Breast epithelium (tissue), 4 donors: Measurements from ENCODE around the gene MRAS. TPM values are rescaled to one million over a fixed set of nuclear protein-coding genes. Genes with fewer than 3 reads are reported as not detected.
"Not testable (repeated sequence)": the region's sequence is repeated elsewhere in the genome, so short reads cannot be mapped to it uniquely, and the experiment has no call there.

Source experiments
- DNase-seq, 2 donors: peaks; one replicate each; pipeline ENCODE4 v3.0.0-alpha.2; 2019; ENCODE audit warnings: low spot score in 2 of 2
- H3K27ac ChIP-seq, 2 donors: fragments of 200-600 bp; sonication (generic) in 1 of 2; one replicate each; pipeline ENCODE4 v1.5.1; 2016 to 2019; ENCODE audit warnings: mild to moderate bottlenecking in 1 of 2
- H3K27me3 ChIP-seq, 2 donors: fragments of 200-600 bp; sonication (generic) in 1 of 2; one replicate each; pipeline versions ENCODE4 v1.5.1 to v1.6.0; 2017 to 2019; ENCODE audit warnings: control low read depth in 1 of 2, mild to moderate bottlenecking in 1 of 2
- H3K36me3 ChIP-seq: fragments of 200-600 bp; one replicate; pipeline ENCODE4 v1.5.1; 2019
- H3K4me1 ChIP-seq, 2 donors: fragments of 200-600 bp; sonication (generic); one replicate each; pipeline ENCODE4 v1.5.1; 2016 to 2019; ENCODE audit warnings: control low read depth in 1 of 2
- H3K4me3 ChIP-seq, 3 donors: fragments of 200-600 bp; sonication (generic); 1 replicate in 2 of 3; 2 replicates in 1 of 3; pipeline ENCODE4 v1.5.1; 2016 to 2019; ENCODE audit warnings: mild to moderate bottlenecking in 3 of 3, moderate library complexity in 2 of 3
- H3K9me3 ChIP-seq, 2 donors: fragments of 200-600 bp; sonication (generic) in 1 of 2; one replicate each; pipeline ENCODE4 v1.5.1; 2016 to 2019; ENCODE audit warnings: control low read depth in 1 of 2
- CTCF ChIP-seq, 3 donors: fragments of 450-650 bp; IDR thresholded peaks; one replicate each; pipeline ENCODE4 v1.5.1; 2016 to 2017; ENCODE audit warnings: antibody characterized with exemption in 3 of 3, mild to moderate bottlenecking in 3 of 3, moderate library complexity in 3 of 3
- POLR2A ChIP-seq: fragments of 450-650 bp; IDR thresholded peaks from one replicate; pipeline ENCODE4 v1.6.1; 2016; ENCODE audit warnings: antibody characterized with exemption, mild to moderate bottlenecking, moderate library complexity
- POLR2AphosphoS5 ChIP-seq, 3 donors: sonication (generic); formaldehyde crosslinking; IDR thresholded peaks; one replicate each; pipeline ENCODE4 v1.6.1; 2017; ENCODE audit warnings: antibody characterized with exemption in 3 of 3
- intact Hi-C: fragments of 100-400 bp; cut with DNase I; formaldehyde crosslinking; loops from one replicate; pipeline ENCODE4 v1.15.1; 2023; ENCODE audit warnings: low total_unique reads
- total RNA-seq, 3 donors: library from RNA; depleted of rRNA; stranded (reverse); fragments of >200 nt; gene quantifications; one replicate each; pipeline ENCODE4 v1.1.0, GENCODE V29; 2016

The MRAS gene
- total RNA-seq, 3 donors from 2014 or later, result 39.0 to 157 (median 74.8) TPM

GRCh38 chr3:138407236-138407907, 59.0 kb downstream of the MRAS start:
- Histone ChIP-seq H3K4me1 (no peaks in the 10 kb centered on the region), H3K27me3 (no peaks in the 10 kb centered on the region), H3K9me3 (no peaks in the 10 kb centered on the region), H3K27ac (no peak overlapping the region), H3K4me3 (no peak overlapping the region), H3K36me3 (peaks cover 5% of the 10 kb centered on the region)
- DNase-seq, result no peak
- TF ChIP-seq POLR2A (no peak), CTCF (IDR thresholded peaks at IDR 0.05) (no peak), POLR2AphosphoS5 (IDR thresholded peaks at IDR 0.05) (no peak)
- intact Hi-C loops, result loop anchor here (10.0 kb wide), 1 partner anchor 153 kb away; no protein-coding TSS in a partner anchor

- H3K9me3 ChIP-seq, result no peaks in the 10 kb centered on the region
- no peak overlapping the region for H3K4me3 ChIP-seq
- no peak for DNase-seq
- H3K27me3 ChIP-seq, result no peaks in the 10 kb centered on the region
- no peak for TF ChIP-seq POLR2A
- no peak for TF ChIP-seq POLR2AphosphoS5 (IDR thresholded peaks at IDR 0.05)
- TF ChIP-seq CTCF (IDR thresholded peaks at IDR 0.05), result no peak
- no peak overlapping the region for H3K27ac ChIP-seq
- no peaks in the 10 kb centered on the region for H3K4me1 ChIP-seq
- H3K36me3 ChIP-seq, result no peaks in the 10 kb centered on the region
- intact Hi-C loops, result loop anchor here (10.0 kb wide), 1 partner anchor 154 kb away; no protein-coding TSS in a partner anchor
Measured at GRCh38 chr3:138408751-138409570, 60.6 kb downstream of the MRAS start.

GRCh38 chr3:138412821-138413551, 64.6 kb downstream of the MRAS start:
- DNase-seq, result no peak
- intact Hi-C loops, result no loop called here

GRCh38 chr3:138416236-138416635, 67.9 kb downstream of the MRAS start:
- H3K4me1 ChIP-seq, H3K4me3 ChIP-seq, H3K27me3 ChIP-seq, DNase-seq, H3K36me3 ChIP-seq, H3K27ac ChIP-seq, intact Hi-C loops, H3K9me3 ChIP-seq: not testable (repeated sequence)

More at GRCh38 chr3:138412821-138413551, 64.6 kb downstream of the MRAS start:
- no peak overlapping the region for H3K4me3 ChIP-seq
- H3K27ac ChIP-seq, result no peak overlapping the region
- H3K4me1 ChIP-seq, result no peaks in the 10 kb centered on the region
- H3K27me3 ChIP-seq, result no peaks in the 10 kb centered on the region
- no peaks in the 10 kb centered on the region for H3K36me3 ChIP-seq
- H3K9me3 ChIP-seq, result no peaks in the 10 kb centered on the region
- TF ChIP-seq POLR2AphosphoS5 (IDR thresholded peaks at IDR 0.05), result no peak
- no peak for TF ChIP-seq POLR2A
- TF ChIP-seq CTCF (IDR thresholded peaks at IDR 0.05), result no peak

- intact Hi-C loops, result no loop called here
- no peak overlapping the region for H3K4me3 ChIP-seq
- H3K4me1 ChIP-seq, result no peaks in the 10 kb centered on the region
Measured at GRCh38 chr3:138417559-138417982, 69.2 kb downstream of the MRAS start.

More at GRCh38 chr3:138417559-138417982, 69.2 kb downstream of the MRAS start:
- DNase-seq, result peak; percentile 65 to 72
- TF ChIP-seq POLR2A, result no peak
- peak in 2 of 3 donors; percentile 79 to 81 for TF ChIP-seq CTCF (IDR thresholded peaks at IDR 0.05)
- Histone ChIP-seq H3K9me3 (no peaks in the 10 kb centered on the region), H3K36me3 (no peaks in the 10 kb centered on the region), H3K27me3 (no peaks in the 10 kb centered on the region), H3K27ac (no peak overlapping the region)
